SIG-M5 (cell line): ENCODE measurements around the gene ZNF350.
"Not testable (repeated sequence)": the region's sequence is repeated elsewhere in the genome, so short reads cannot be mapped to it uniquely, and the experiment has no call there.

Experiments used
- DNase-seq: peaks from one replicate; lab custom pipeline; 2025; lab: John Stamatoyannopoulos, UW

ZNF350 gene

GRCh38 chr19:51986309-51987291, at the start of gene ZNF350:
Gene ZNF350, minus strand, starts transcription at chr19:51986840. Its CDS starts 12,480 bp downstream, at chr19:51974360.
- DNase-seq: peak; percentile 57

- no peak for DNase-seq
Measured at GRCh38 chr19:52034051-52034728, 47.5 kb upstream of the ZNF350 start.

GRCh38 chr19:52028780-52029123, 42.1 kb upstream of the ZNF350 start:
- no peak for DNase-seq

DNA sequence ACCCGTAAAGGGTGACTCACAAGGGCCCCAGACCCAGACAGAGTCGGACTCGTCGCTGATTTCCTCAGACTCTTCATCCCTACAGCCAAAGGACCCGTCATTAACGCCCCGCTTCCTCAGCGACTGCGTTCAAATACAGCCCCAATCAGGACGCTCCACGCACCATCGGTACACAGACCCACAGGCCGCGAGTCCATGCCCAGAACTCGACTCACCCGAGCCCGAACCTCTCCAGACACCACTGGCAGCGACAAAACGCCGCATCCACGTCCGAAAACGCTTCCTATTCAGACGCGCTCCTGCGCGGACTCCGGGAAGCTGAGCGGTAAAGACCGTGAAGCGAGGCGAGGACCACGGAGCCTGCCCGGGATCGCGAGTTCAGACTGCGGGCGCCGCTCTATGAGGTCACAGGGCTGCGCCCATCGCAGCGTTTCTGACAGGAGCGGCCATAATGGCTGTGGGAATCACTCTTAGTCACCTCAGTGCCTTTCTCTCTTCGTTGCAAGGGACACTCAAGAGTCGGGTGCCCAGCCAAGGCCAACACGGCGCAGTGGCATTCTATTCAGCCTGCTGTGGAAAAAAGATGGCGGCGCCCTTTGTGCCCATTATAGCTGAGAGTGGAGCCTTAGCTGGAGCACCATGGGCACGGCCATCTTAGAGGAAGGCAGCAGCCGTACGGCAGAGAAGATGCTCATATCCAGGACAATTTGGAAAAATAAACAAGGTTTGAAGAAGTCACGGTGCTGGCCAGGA, 41.6 kb upstream of the ZNF350 start, which contains the start of gene ZNF614:
Gene ZNF614 (minus strand): TSS at position 353 of the 753 bp plus-strand sequence. CDS start 2,634 bp downstream, outside the sequence.
- DNase-seq: no peak

DNA sequence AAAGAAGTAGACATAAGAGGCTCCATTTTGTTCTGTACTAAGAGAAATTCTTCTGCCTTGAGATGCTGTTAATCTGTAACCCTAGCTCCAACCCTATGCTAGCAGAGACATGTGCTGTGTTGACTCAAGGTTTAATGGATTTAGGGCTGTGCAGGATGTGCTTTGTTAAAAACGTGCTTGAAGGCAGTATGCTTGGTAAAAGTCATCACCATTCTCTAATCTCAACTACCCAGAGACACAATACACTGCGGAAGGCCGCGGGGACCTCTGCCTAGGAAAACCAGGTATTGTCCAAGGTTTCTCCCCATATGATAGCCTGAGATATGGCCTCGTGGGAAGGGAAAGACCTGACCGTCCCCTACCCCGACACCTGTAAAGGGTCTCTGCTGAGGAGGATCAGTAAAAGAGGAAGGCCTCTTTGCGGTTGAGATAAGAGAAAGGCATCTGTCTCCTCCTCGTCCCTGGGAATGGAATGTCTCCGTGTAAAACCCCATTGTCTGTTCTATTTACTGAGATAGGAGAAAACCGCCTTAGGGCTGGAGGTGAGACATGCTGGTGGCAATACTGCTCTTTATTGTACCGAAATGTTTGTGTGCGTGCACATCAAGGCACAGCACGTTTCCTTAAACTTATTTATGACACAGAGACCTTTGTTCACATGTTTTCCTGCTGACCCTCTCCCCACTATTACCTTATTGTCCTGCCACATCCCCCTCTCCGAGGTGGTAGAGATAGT, 39.8 kb upstream of the ZNF350 start:
- not testable (repeated sequence) for DNase-seq

GRCh38 chr19:52024478-52024877, 37.8 kb upstream of the ZNF350 start:
- not testable (repeated sequence) for DNase-seq

DNA sequence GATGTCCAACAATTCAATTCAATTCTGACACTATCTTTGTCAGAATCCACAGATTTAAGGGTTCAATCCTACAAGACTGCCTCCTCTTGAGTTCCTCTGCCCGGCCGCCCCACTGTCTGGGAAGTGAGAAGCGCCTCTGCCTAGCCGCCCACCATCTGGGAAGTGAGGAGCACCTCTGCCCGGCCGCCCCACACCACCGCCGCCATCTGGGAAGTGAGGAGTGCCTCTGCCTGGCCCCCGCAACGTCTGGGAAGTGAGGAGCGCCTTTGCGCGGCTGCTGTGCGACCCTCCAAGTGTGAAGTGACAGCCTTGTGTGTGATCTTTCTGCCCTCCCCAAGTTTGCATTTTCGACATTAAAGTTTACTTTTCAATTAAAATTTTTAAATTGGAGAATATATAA, 35.6 kb upstream of the ZNF350 start:
- no peak for DNase-seq

DNA sequence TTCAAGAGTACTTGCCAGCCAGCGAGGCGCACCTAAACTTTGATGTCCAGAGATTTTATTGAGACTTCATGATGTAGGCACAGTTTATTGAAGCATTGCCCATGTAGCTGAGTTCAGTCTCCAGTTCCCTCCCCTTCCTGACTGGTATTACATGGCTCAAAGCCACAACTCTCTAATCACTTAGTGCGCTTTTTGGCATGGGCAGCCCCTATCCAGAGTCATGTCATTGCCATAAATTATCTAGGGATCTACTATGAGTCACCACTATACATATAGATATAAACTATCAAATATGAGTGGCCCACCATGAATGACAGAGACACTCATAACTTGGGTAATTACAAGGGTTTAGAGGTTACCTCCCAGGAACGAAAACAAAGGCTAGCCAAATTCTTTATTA, 33.9 kb upstream of the ZNF350 start:
- no peak for DNase-seq

DNA sequence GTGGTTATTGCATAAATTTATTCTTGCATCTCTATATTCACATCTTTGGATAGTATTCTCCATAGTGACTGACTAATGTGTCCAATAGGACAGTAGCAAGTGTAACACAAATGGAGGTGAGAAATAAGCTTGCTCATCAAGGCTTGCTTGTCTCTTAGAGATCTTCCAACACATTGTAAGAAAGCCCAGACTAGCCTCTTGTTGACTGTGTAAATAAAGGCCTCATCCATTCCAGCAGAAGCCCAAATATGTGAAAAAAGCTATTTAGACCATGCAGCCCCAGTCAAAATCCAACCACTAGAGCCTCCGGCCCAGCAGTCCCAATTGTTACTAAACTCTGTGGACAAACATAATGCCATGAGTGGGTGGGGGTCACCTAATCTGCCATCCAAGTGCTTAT, 24.0 kb upstream of the ZNF350 start:
- DNase-seq: no peak

GRCh38 chr19:52007806-52008557, 21.3 kb upstream of the ZNF350 start, which contains the start of gene ZNF615:
Gene ZNF615, minus strand, starts transcription at chr19:52008211. Its CDS starts 4,500 bp downstream, at chr19:52003711.
- DNase-seq: no peak

GRCh38 chr19:52007451-52007805, 20.8 kb upstream of the ZNF350 start:
- DNase-seq: no peak

DNA sequence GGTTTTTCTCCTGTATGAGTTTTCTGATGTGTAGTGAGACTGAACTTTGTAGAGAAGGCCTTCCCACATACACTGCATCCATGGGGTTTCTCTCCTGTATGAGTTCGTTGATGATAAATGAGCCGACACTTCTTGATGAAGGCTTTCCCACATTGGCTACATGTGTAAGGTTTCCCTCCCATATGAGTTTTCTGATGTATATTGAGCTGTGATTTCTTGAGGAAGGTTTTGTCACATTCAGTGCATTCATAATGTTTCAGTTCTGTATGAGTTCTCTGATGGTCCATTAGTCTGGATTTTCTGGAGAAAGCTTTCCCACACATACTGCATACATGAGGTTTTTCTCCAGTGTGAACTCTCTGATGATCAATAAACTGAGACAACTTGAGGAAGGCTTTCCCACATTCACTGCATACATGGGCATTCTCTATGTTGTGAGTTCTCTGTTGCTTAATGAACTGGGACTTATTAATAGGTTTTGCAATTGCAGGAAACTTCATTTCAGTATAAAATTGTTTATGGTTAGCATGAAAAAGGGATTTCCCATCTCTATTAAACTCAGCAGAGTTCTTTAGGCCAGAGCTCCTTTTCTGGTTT, 7.5 kb upstream of the ZNF350 start:
- DNase-seq: no peak

- no peak for DNase-seq
Measured at GRCh38 chr19:51993422-51993821, 6.8 kb upstream of the ZNF350 start.

DNA sequence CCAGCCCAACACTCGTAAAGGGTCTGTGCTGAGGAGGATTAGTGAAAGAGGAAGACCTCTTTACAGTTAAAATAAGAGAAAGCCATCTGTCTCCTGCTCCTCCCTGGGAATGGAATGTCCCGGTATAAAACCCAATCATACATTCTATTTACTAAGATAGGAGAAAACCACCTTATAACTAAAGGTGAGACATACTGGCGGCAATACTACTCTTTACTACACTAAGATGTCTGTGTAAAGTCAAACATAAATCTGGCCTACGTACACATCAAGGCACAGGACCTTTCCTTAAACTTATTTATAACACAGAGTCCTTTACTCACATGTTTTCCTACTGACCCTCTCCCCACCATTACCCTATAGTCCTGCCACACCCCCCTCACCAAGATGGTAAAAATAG, 3.3 kb downstream of the ZNF350 start:
- DNase-seq: no peak

GRCh38 chr19:51980926-51981325, 5.7 kb downstream of the ZNF350 start:
- DNase-seq: not testable (repeated sequence)

GRCh38 chr19:51980116-51980736, 6.4 kb downstream of the ZNF350 start:
- no peak for DNase-seq

GRCh38 chr19:51978882-51979281, 7.8 kb downstream of the ZNF350 start:
- no peak for DNase-seq

DNA sequence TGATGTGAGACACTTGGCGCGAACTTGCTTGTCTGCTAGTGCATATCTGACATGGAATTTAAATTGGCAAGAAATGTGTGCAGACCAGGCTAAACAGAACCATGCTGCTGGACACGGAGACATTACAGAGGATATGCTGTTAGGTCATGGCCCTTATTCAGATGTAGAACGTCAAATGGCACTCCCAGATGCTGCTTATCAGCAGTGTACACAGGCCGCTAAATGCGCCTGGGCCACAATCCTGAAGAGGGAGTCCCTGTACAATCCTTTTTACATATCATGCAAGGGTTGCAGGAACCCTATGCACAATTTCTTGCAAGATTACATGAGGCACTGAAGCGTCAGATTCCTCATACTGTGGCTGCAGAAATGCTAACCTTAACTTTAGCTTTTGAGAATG, 9.3 kb downstream of the ZNF350 start:
- DNase-seq: no peak

- no peak for DNase-seq
Measured at GRCh38 chr19:51976852-51977251, 9.8 kb downstream of the ZNF350 start.

GRCh38 chr19:51975787-51976186, 10.9 kb downstream of the ZNF350 start:
- DNase-seq: not testable (repeated sequence)
